K562 (cell line): ENCODE data around the gene PCDH9.

Experiments used
- CBX3 ChIP-seq, 2 experiments: IDR thresholded peaks; 1 replicate in 1 of 2; 2 replicates in 1 of 2; pipeline ENCODE4 v1.6.1; 2012; ENCODE audit warnings: inconsistent platforms in 2 of 2, low read length in 2 of 2, borderline replicate concordance in 1 of 2, control low read depth in 1 of 2
- CTBP1 ChIP-seq: fragments of 450-650 bp; IDR thresholded peaks from 2 replicates; pipeline ENCODE4 v1.6.1; 2016; ENCODE audit warnings: borderline replicate concordance
- EP300 ChIP-seq: IDR thresholded peaks from 2 replicates; pipeline ENCODE4 v1.6.1; 2012; ENCODE audit warnings: low read length, improper control_type of control experiment
- FOXP1 ChIP-seq: sonication (generic); formaldehyde crosslinking; IDR thresholded peaks from 2 replicates; pipeline ENCODE4 v1.8.0; 2022; ENCODE audit warnings: mild to moderate bottlenecking, missing genetic modification reagents
- GTF2F1 ChIP-seq: IDR thresholded peaks from 2 replicates; pipeline ENCODE4 v1.6.1; 2011; ENCODE audit warnings: low read depth, low read length, improper control_type of control experiment
- JUN ChIP-seq, 2 experiments: sonication (generic) in 1 of 2; formaldehyde crosslinking in 1 of 2; IDR thresholded peaks; 2 replicates each; pipeline versions ENCODE4 v1.6.1 to v1.8.0; 2012 to 2022; ENCODE audit warnings: borderline replicate concordance in 2 of 2, mild to moderate bottlenecking in 2 of 2, improper control_type of control experiment in 1 of 2, low read depth in 1 of 2, low read length in 1 of 2, missing genetic modification reagents in 1 of 2
- KAT7 ChIP-seq: sonication (generic); formaldehyde crosslinking; IDR thresholded peaks from 2 replicates; pipeline ENCODE4 v1.8.0; 2022; ENCODE audit warnings: missing genetic modification reagents, mild to moderate bottlenecking, borderline replicate concordance
- PHF8 ChIP-seq: fragments of 200-600 bp; sonication (generic); IDR thresholded peaks from 2 replicates; pipeline ENCODE4 v1.6.1; 2012; ENCODE audit warnings: mixed run types, mild to moderate bottlenecking, inconsistent platforms, low read length, moderate library complexity, borderline replicate concordance
- POLR2AphosphoS2 ChIP-seq: IDR thresholded peaks from 2 replicates; pipeline ENCODE4 v1.6.1; 2012; ENCODE audit warnings: low read length, improper control_type of control experiment
- SRSF9 ChIP-seq: fragments of 200-400 bp; formaldehyde crosslinking; IDR thresholded peaks from 2 replicates; pipeline ENCODE4 v1.6.1; 2017; ENCODE audit warnings: low read depth, low read length, borderline replicate concordance
- ZBTB17 ChIP-seq: fragments of 450-650 bp; formaldehyde crosslinking; IDR thresholded peaks from 2 replicates; pipeline ENCODE4 v1.4.0; 2020; ENCODE audit warnings: mild to moderate bottlenecking
- ZNF449 ChIP-seq: fragments of 250-450 bp; sonication (Bioruptor Pico); IDR thresholded peaks from 2 replicates; pipeline ENCODE4 v1.8.0; 2022; ENCODE audit warnings: moderate library complexity, mild to moderate bottlenecking, inconsistent platforms
- TF ChIP-seq, protein P1 (sequence below), 3 experiments: IDR thresholded peaks in 2 of 3; conservative IDR thresholded peaks in 1 of 3; 2 replicates each; pipeline ENCODE4 v1.5.1; 2011 to 2012; ENCODE audit warnings: low read length in 3 of 3, mild to moderate bottlenecking in 3 of 3, control low read depth in 2 of 3, improper control_type of control experiment in 1 of 3, inconsistent platforms in 1 of 3, low read depth in 1 of 3, mixed read lengths in 1 of 3, moderate library complexity in 1 of 3; ENCODE audit not compliant: insufficient read depth in 2 of 3

GRCh38 chr13:67122251-67122650, 107.9 kb downstream of the PCDH9 start:
- TF ChIP-seq CTBP1 (no peak), JUN (IDR thresholded peaks at IDR 0.05; ENCODE audit: borderline replicate concordance, low read depth, low read length) (no peak), JUN (CRISPR knock-in tag; IDR thresholded peaks at IDR 0.05; ENCODE audit: borderline replicate concordance) (no peak), EP300 (no peak), ZNF449 (CRISPR knock-in tag) (no peak), POLR2AphosphoS2 (no peak), GTF2F1 (no peak), CBX3 (IDR thresholded peaks at IDR 0.05; ENCODE audit: borderline replicate concordance in 1 of 2, low read length in 2 of 2) (no peak), SRSF9 (no peak), KAT7 (CRISPR knock-in tag) (no peak), PHF8 (no peak), FOXP1 (CRISPR knock-in tag) (no peak), ZBTB17 (CRISPR knock-in tag) (no peak)
- TF ChIP-seq, protein P1, sequence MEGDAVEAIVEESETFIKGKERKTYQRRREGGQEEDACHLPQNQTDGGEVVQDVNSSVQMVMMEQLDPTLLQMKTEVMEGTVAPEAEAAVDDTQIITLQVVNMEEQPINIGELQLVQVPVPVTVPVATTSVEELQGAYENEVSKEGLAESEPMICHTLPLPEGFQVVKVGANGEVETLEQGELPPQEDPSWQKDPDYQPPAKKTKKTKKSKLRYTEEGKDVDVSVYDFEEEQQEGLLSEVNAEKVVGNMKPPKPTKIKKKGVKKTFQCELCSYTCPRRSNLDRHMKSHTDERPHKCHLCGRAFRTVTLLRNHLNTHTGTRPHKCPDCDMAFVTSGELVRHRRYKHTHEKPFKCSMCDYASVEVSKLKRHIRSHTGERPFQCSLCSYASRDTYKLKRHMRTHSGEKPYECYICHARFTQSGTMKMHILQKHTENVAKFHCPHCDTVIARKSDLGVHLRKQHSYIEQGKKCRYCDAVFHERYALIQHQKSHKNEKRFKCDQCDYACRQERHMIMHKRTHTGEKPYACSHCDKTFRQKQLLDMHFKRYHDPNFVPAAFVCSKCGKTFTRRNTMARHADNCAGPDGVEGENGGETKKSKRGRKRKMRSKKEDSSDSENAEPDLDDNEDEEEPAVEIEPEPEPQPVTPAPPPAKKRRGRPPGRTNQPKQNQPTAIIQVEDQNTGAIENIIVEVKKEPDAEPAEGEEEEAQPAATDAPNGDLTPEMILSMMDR (IDR thresholded peaks at IDR 0.05 in 2 of 3, conservative IDR thresholded peaks at IDR 0.05 in 1 of 3; ENCODE audit: insufficient read depth in 2 of 3, low read depth in 1 of 3, low read length in 3 of 3): no peak
